ENCODE measurements around the gene TGFB1.

Gene TGFB1

GRCh38 chr19:41300555-41300954 is 53.2 kb downstream of the TGFB1 start (continued):
- no peak for TF ChIP-seq TSHZ2 (CRISPR knock-in tag; IDR thresholded peaks at IDR 0.05)
- TF ChIP-seq GLIS3 (CRISPR knock-in tag; IDR thresholded peaks at IDR 0.05) = no peak

- no peak for TF ChIP-seq TSHZ2 (CRISPR knock-in tag; IDR thresholded peaks at IDR 0.05)
- no peak for TF ChIP-seq BACH2 (CRISPR knock-in tag; IDR thresholded peaks at IDR 0.05; ENCODE audit: borderline replicate concordance)
- no peak for TF ChIP-seq ARNTL (CRISPR knock-in tag; IDR thresholded peaks at IDR 0.05; ENCODE audit: borderline replicate concordance, low read depth)
- TF ChIP-seq CSDC2 (CRISPR knock-in tag; IDR thresholded peaks at IDR 0.05) = no peak
- no peak for TF ChIP-seq ESRRG (CRISPR knock-in tag; IDR thresholded peaks at IDR 0.05)
- ATAC-seq = no peak
Observed at GRCh38 chr19:41299755-41300089, 54.0 kb downstream of the TGFB1 start.

GRCh38 chr19:41299046-41299754 is 54.5 kb downstream of the TGFB1 start:
- TF ChIP-seq RARB (CRISPR knock-in tag; IDR thresholded peaks at IDR 0.05) = no peak
- no peak for TF ChIP-seq PPARA (CRISPR knock-in tag; IDR thresholded peaks at IDR 0.05; ENCODE audit: borderline replicate concordance)
- TF ChIP-seq ZNF70 (CRISPR knock-in tag; IDR thresholded peaks at IDR 0.05) = no peak
- TF ChIP-seq POU6F1 (CRISPR knock-in tag; IDR thresholded peaks at IDR 0.05; ENCODE audit: borderline replicate concordance, low read depth) = no peak
- no peak for TF ChIP-seq CREB5 (CRISPR knock-in tag; IDR thresholded peaks at IDR 0.05; ENCODE audit: low read depth)
- TF ChIP-seq SNAI2 (CRISPR knock-in tag; IDR thresholded peaks at IDR 0.05) = no peak
- TF ChIP-seq BACH2 (CRISPR knock-in tag; IDR thresholded peaks at IDR 0.05; ENCODE audit: borderline replicate concordance) = no peak
- TF ChIP-seq ESRRG (CRISPR knock-in tag; IDR thresholded peaks at IDR 0.05) = no peak
- TF ChIP-seq ZNF565 (CRISPR knock-in tag; conservative IDR thresholded peaks at IDR 0.05; ENCODE audit: low read depth) = no peak
- TF ChIP-seq ISL1 (CRISPR knock-in tag; IDR thresholded peaks at IDR 0.05) = no peak
- TF ChIP-seq TSHZ2 (CRISPR knock-in tag; IDR thresholded peaks at IDR 0.05) = no peak
- ATAC-seq = no peak

GRCh38 chr19:41298348-41298964 is 55.3 kb downstream of the TGFB1 start:
- ATAC-seq = peak; percentile 56
- TF ChIP-seq CSRNP3 (CRISPR knock-in tag; IDR thresholded peaks at IDR 0.05) = no peak
- TF ChIP-seq GLIS3 (CRISPR knock-in tag; IDR thresholded peaks at IDR 0.05) = no peak
- TF ChIP-seq PATZ1 (CRISPR knock-in tag; IDR thresholded peaks at IDR 0.05; ENCODE audit: borderline replicate concordance) = no peak
- no peak for TF ChIP-seq TCF4 (CRISPR knock-in tag; IDR thresholded peaks at IDR 0.05; ENCODE audit: borderline replicate concordance)
- no peak for TF ChIP-seq RARB (CRISPR knock-in tag; IDR thresholded peaks at IDR 0.05)
- TF ChIP-seq CREB5 (CRISPR knock-in tag; IDR thresholded peaks at IDR 0.05; ENCODE audit: low read depth) = no peak
